Skeletal muscle satellite cell (primary cell): ENCODE measurements around the gene BACE2.

Experiments
- H3K27me3 ChIP-seq: 2 replicates; pipeline ENCODE4 v1.7.0; 2013; ENCODE audit warnings: low read length; ENCODE audit not compliant: control insufficient read depth, insufficient read depth
- H3K36me3 ChIP-seq: 2 replicates; pipeline ENCODE4 v1.7.0; 2013; ENCODE audit warnings: mild to moderate bottlenecking, control low read depth, low read length; ENCODE audit not compliant: insufficient read depth
- H3K4me1 ChIP-seq: 2 replicates; pipeline ENCODE4 v1.7.0; 2013; ENCODE audit warnings: low read length; ENCODE audit not compliant: control insufficient read depth, insufficient read depth
- H3K4me2 ChIP-seq: 2 replicates; pipeline ENCODE4 v1.7.0; 2013; ENCODE audit warnings: mild to moderate bottlenecking, low read length
- H3K4me3 ChIP-seq: 2 replicates; pipeline ENCODE4 v1.7.0; 2013; ENCODE audit warnings: low read length
- H3K9ac ChIP-seq: 2 replicates; pipeline ENCODE4 v1.7.0; 2013; ENCODE audit warnings: mild to moderate bottlenecking, low read depth, low read length, moderate library complexity
- H3K9me3 ChIP-seq: replicated peaks from 2 replicates; pipeline ENCODE4 v1.7.0; 2013; ENCODE audit warnings: mild to moderate bottlenecking, control low read depth, low read length

The BACE2 gene

GRCh38 chr21:41152147-41152546 lies 15.8 kb upstream of the BACE2 start:
- Histone ChIP-seq H3K9me3 (no peaks in the 10 kb centered on the region), H3K36me3 (no peaks in the 10 kb centered on the region), H3K4me2 (no peak overlapping the region), H3K4me3 (no peak overlapping the region), H3K27me3 (no peaks in the 10 kb centered on the region), H3K4me1 (no peaks in the 10 kb centered on the region), H3K9ac (no peak overlapping the region)

GRCh38 chr21:41153443-41153842 lies 14.5 kb upstream of the BACE2 start:
- Histone ChIP-seq H3K27me3 (no peaks in the 10 kb centered on the region), H3K4me2 (no peak overlapping the region), H3K4me1 (no peaks in the 10 kb centered on the region), H3K9me3 (no peaks in the 10 kb centered on the region), H3K9ac (no peak overlapping the region), H3K36me3 (no peaks in the 10 kb centered on the region), H3K4me3 (no peak overlapping the region)

- no peak overlapping the region for H3K4me3 ChIP-seq
- no peak overlapping the region for H3K4me2 ChIP-seq
- H3K9me3 ChIP-seq = no peaks in the 10 kb centered on the region
- peaks cover 8% of the 10 kb centered on the region for H3K4me1 ChIP-seq
- no peaks in the 10 kb centered on the region for H3K36me3 ChIP-seq
- H3K27me3 ChIP-seq = no peaks in the 10 kb centered on the region
- no peak overlapping the region for H3K9ac ChIP-seq
These were observed 11.8 kb upstream of the BACE2 start for GRCh38 chr21:41156142-41156541.

GRCh38 chr21:41158026-41158425 lies 9.9 kb upstream of the BACE2 start:
- H3K4me3 ChIP-seq = no peak overlapping the region
- H3K36me3 ChIP-seq = no peaks in the 10 kb centered on the region

GRCh38 chr21:41160036-41160435 lies 7.9 kb upstream of the BACE2 start:
- peaks cover 8% of the 10 kb centered on the region for H3K4me1 ChIP-seq

More at GRCh38 chr21:41158026-41158425, 9.9 kb upstream of the BACE2 start:
- Histone ChIP-seq H3K9ac (no peak overlapping the region), H3K9me3 (no peaks in the 10 kb centered on the region), H3K4me2 (no peak overlapping the region), H3K4me1 (peaks cover 8% of the 10 kb centered on the region), H3K27me3 (no peaks in the 10 kb centered on the region)

GRCh38 chr21:41161428-41161827 lies 6.5 kb upstream of the BACE2 start:
- H3K27me3 ChIP-seq = no peaks in the 10 kb centered on the region
- H3K4me3 ChIP-seq = no peak overlapping the region
- H3K9ac ChIP-seq = no peak overlapping the region

More at GRCh38 chr21:41160036-41160435, 7.9 kb upstream of the BACE2 start:
- no peaks in the 10 kb centered on the region for H3K9me3 ChIP-seq
- H3K9ac ChIP-seq = peak overlapping the region; percentile 22
- no peak overlapping the region for H3K4me2 ChIP-seq
- no peaks in the 10 kb centered on the region for H3K36me3 ChIP-seq
- H3K27me3 ChIP-seq = no peaks in the 10 kb centered on the region
- H3K4me3 ChIP-seq = no peak overlapping the region

GRCh38 chr21:41162096-41162495 lies 5.9 kb upstream of the BACE2 start:
- Histone ChIP-seq H3K4me1 (peaks cover 12% of the 10 kb centered on the region), H3K4me2 (no peak overlapping the region), H3K9me3 (no peaks in the 10 kb centered on the region)

More at GRCh38 chr21:41161428-41161827, 6.5 kb upstream of the BACE2 start:
- Histone ChIP-seq H3K36me3 (no peaks in the 10 kb centered on the region), H3K4me1 (peaks cover 12% of the 10 kb centered on the region), H3K4me2 (no peak overlapping the region), H3K9me3 (no peaks in the 10 kb centered on the region)

GRCh38 chr21:41163091-41163490 lies 4.9 kb upstream of the BACE2 start:
- no peak overlapping the region for H3K4me2 ChIP-seq
- H3K27me3 ChIP-seq = no peaks in the 10 kb centered on the region
- peaks cover 12% of the 10 kb centered on the region for H3K4me1 ChIP-seq
- H3K4me3 ChIP-seq = no peak overlapping the region
- H3K9ac ChIP-seq = no peak overlapping the region
- H3K9me3 ChIP-seq = no peaks in the 10 kb centered on the region
- no peaks in the 10 kb centered on the region for H3K36me3 ChIP-seq

More at GRCh38 chr21:41162096-41162495, 5.9 kb upstream of the BACE2 start:
- no peak overlapping the region for H3K9ac ChIP-seq
- H3K4me3 ChIP-seq = no peak overlapping the region
- no peaks in the 10 kb centered on the region for H3K36me3 ChIP-seq
- H3K27me3 ChIP-seq = no peaks in the 10 kb centered on the region

GRCh38 chr21:41164052-41164451 lies 3.9 kb upstream of the BACE2 start:
- no peak overlapping the region for H3K4me3 ChIP-seq
- no peaks in the 10 kb centered on the region for H3K9me3 ChIP-seq
- no peaks in the 10 kb centered on the region for H3K36me3 ChIP-seq
- H3K4me1 ChIP-seq = peaks cover 12% of the 10 kb centered on the region
- H3K9ac ChIP-seq = no peak overlapping the region
- H3K4me2 ChIP-seq = no peak overlapping the region
- no peaks in the 10 kb centered on the region for H3K27me3 ChIP-seq

- H3K4me1 ChIP-seq = peaks cover 4% of the 10 kb centered on the region
- no peaks in the 10 kb centered on the region for H3K9me3 ChIP-seq
- no peak overlapping the region for H3K9ac ChIP-seq
- H3K27me3 ChIP-seq = no peaks in the 10 kb centered on the region
- no peak overlapping the region for H3K4me3 ChIP-seq
- H3K4me2 ChIP-seq = no peak overlapping the region
- H3K36me3 ChIP-seq = no peaks in the 10 kb centered on the region
These were observed 2.8 kb upstream of the BACE2 start for GRCh38 chr21:41164981-41165655.

GRCh38 chr21:41166884-41167283 lies 1.1 kb upstream of the BACE2 start:
- no peak overlapping the region for H3K9ac ChIP-seq
- H3K27me3 ChIP-seq = no peaks in the 10 kb centered on the region
- H3K4me1 ChIP-seq = peaks cover 4% of the 10 kb centered on the region
- no peaks in the 10 kb centered on the region for H3K9me3 ChIP-seq
- peak overlapping the region; percentile 83 for H3K4me3 ChIP-seq
- peak overlapping the region; percentile 94 for H3K4me2 ChIP-seq
- no peaks in the 10 kb centered on the region for H3K36me3 ChIP-seq
